Right kidney (tissue), 1 donor: ENCODE measurements around the gene NDUFV2.

Experiments used
- DNase-seq: peaks from one replicate; pipeline ENCODE4 v3.0.0-alpha.2; 2016

NDUFV2 gene

DNA sequence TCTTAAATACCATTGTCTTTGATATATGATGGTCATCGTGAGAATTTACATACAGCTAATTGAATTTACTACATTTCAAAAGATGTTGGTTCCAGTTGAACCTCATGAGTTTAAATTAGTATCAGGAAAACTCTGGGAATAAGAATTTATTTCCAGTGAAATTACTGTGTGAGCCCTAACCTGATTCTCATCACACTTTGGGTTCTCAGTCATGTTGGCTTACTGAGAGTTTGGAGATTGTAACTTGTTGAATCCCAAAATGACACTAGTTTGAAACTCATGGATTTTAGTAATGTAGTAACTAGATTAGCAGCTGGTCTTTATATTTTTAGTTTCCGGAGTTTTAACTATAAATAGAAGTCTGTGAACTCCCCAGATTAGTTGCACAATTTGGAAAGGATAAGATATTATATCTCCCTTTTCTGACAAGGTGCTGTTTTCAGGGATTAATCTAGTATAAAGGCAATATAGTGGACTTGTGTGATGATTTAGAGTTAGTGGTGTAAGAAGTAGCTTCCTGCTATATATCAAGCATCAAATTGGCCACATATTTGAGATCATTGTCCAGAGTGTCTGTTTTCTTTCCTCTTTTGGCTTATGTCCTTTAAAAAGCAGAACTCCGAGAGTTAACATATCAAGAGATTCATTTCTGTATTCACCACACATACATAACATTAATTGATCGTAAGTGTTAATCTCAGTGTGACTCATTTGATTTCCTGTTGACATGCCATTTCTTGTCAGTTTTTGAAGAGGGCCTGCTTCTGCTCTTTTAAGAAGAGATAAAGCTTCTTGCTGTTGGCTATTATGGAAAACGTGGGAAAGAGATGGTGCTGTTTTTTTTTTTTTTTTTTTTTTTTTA lies 15.7 kb downstream of the NDUFV2 start:
- DNase-seq = no peak

DNA sequence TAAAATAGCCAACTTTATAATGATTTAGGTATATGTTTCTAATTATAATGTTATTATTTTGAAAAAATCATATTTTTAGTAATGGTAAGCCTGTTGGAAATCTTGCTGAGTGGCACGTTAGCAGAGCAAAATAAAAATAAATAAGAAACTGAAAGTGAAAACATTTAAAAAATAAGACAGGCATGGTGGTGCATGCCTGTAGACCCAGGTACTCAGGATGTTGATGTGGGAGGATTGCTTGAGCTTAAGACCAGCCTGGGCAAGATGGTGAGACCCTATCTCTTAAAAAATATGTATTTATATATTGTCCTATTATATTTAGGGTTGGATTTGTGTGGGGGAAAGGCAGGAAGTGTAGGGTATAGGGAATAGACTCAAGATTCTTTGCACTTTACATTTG lies 18.3 kb downstream of the NDUFV2 start:
- no peak for DNase-seq

DNA sequence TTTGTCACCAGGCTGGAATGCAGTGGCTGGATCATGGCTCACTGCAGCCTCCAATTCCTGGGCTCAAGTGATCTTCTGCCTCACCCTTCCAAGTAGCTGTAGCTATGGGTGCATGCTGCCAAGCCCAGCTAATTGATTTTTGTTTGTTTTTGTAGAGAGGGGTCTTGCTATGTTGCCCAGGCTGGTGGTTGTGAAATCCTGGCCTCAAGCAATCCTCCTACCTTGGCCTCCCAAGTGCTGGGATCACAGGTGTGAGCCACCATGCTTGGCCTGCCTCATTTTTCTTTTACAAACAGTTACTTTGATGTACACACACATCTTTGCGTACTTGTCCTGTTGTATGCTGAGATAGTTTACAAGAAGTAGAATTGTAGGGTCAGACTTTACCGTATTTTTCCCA lies 21.0 kb downstream of the NDUFV2 start:
- DNase-seq = no peak

DNA sequence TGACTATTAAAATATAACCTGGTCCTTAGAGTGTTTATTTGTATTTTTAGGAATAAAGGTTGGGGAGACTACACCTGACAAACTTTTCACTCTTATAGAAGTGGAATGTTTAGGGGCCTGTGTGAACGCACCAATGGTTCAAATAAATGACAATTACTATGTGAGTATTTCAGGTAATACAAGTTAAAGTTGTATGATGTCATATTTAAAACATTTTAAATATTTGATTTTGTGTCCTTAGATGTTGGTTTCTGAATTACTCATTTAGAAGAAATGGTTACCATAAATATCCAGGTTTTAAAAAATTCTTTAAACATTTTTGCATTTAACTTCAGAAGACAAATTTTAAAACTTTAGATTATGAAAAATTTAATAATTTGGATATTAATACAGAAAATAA lies 22.3 kb downstream of the NDUFV2 start:
- no peak for DNase-seq

DNA sequence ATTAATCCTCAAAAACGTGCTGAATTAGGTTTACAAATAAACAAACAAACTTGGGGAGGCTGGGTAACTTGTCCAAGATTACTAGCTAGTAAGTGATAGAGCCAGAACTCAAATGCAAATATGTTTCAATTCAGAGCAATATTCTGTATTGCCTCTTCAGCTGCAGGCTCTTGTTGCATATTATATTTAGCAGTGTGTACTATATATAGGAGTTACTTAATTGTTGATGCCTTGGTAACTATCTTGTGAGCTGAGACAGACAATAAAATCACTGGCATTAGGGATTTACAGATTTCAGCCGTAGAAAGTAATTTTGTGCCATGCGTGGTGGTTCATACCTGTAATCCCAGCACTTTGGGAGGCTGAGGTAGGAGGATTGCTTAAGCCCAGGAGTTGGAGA lies 23.8 kb downstream of the NDUFV2 start:
- no peak for DNase-seq

DNA sequence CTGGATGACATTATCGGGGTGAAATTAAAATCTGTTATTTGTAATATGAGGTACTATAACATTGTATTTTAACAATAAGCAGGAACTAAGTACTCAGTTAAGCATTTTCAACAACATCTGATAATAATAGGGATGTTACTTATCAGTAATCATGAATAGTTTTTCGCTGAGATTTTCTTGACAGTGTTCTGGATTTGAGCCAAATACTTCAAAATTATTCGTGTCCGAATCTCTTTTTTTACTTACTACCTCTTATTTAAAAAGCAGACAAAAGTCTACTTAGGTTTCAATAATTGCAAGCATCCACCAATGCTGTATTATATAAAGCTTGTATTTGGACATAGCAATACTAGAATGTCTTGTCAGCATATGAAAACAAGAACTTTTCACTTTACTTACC lies 27.7 kb downstream of the NDUFV2 start:
- DNase-seq = no peak

DNA sequence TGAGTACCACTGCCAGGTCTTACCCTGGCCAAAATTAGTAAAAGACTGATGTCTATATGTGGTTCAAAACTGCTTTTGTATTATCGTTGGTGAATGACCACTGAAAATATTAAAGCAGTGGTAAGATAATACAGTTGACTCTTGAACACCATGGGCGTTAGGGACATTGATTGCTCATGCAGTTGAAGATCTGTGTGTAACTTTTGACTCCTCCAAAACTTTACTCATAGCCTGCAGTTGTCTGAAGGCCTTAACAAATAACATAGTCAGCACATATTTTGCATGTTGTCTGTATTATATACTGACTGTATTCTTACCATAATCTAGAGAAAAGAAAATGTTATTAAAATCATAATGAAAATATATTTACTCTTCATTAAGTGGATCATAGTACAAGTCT lies 28.3 kb downstream of the NDUFV2 start:
- no peak for DNase-seq

DNA sequence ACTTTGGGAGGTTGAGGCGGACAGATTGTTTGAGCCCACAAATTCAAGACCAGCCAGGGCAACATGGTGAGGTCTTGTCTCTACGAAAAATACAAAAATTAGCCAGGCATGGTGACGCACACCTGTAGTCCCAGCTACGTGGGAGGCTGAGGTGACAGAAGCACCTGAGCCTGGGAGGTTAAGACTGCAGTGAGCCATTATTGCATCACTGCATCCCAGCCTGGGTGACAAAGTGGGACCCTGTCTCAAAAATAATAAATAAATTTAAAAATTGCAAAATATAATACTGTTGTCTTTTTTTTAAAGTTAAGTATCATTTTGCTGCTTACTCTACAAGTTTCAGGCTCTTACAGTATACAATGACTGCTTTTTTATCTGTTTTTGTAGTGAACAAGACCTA lies 30.1 kb downstream of the NDUFV2 start:
- DNase-seq = no peak

DNA sequence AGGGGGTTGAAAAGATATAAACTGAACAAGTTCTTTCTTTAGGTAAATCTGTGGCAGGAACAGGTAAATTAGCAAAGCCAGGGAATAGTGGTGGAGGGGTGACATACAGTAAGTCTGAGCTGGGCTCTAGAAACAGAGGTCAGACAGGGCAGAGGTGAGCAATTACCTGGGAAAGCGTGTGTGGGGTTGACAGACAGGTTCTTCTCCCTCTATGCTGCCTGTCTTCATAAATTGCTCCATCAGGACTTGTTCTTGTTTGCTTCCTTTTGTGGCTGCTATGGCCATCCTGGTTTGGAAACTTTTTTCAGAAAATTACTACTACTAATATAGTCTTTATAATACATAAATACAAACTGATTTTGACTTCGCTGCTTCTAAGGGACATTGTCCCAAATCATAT lies 30.7 kb downstream of the NDUFV2 start:
- DNase-seq = no peak

DNA sequence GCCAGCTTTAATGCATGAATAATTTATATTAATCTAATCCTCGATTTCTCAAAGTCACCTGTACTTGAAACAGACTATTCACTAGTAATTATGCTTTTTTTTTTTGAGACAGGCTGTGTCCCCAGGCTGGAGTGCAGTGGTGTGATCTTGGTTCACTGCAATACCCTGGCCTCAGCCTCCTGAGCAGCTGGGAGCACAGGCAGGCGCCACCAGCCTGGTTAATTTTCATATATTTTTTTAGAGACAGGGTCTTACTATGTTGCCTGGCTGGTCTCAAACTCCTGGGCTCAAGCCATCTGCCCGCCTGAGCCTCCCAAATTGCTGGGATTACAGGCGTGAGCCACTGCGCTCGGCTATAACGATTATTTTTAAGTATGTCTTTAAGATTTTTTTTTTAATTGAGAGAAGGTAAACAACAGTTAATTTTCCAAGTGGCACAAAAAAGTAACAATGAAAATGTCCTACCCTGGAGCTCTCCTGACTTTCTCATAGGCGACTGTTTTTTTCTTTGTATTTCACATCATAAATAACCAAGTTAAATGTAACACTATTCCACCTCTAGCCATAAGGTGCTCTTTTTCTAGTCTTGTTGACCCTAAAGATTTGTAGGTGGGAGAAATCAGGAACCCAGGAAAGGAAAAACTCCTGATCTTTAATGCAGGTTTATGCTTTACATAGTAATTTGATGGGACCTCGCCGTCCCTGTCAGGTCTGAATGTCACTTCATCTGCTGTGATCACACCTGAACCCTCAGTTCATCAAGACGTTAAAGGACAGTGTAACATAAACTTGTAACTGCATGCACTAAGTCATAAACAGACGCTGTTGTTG lies 32.8 kb downstream of the NDUFV2 start:
- no peak for DNase-seq

DNA sequence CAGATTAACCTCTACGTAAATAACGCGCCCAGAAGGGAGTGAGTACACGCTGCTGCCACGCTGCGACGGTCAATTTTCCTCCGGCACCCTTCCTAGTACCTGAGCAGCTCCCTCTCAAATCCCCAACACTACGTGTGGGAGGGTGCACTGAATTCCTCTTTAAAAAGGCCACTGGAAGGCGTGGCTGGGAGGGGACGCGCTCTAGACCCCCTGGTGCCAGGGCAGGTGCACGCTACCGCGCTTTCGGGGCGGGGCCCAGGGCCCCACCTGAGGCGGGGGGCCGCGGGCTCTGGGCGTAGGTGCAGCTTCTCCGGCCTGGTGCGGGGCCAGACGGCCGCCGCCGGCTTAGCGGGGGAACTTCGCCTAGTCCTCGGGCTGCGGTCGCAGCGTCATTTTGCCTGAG lies 33.4 kb downstream of the NDUFV2 start:
- DNase-seq = no peak

DNA sequence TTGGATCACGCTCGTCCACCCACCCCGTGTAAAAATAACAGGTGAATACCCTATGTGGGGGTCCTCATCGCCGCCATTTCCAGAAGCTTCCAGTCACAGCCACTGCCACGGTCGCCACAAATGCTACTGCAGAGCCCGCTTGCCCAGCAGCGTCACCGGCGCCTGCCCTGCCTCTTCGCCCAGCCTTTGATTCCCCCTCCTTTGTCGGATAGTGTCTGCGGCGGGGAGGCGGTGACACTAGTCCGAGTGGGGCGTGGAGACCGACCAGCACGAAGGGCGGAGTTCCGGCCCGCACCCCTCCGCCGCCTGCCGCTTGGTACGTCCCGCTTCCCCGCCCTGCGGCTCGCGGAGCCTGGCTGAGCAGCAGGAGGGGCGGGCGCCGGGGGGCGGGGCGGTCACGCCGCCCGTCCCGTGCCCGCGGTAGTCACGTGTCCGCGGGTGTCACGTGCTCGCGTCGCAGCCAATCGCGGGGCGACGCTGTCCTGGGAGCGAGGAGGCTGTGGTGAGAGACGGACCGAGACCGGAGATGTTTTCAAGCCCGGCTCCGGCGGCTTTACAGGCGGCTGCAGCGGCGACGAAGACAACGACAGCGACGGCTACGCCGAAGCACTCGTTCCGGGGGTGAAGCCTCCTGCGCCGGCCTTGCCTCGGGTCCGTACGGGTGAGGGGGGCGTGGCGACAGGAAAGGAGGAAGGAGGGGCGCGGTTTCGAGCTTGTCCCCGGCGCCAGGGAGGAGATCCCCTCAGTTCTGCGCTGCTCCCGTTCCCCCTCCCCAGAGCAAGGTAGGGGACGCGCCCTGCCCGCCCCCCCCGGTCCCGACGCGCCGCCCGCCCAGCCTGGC lies 34.0 kb downstream of the NDUFV2 start, which contains the start of gene ANKRD12:
Gene ANKRD12, plus strand, starts transcription at position 467 of the 841 bp plus-strand sequence. CDS start 45,652 bp downstream, outside the sequence.
- DNase-seq = peak; percentile 100

DNA sequence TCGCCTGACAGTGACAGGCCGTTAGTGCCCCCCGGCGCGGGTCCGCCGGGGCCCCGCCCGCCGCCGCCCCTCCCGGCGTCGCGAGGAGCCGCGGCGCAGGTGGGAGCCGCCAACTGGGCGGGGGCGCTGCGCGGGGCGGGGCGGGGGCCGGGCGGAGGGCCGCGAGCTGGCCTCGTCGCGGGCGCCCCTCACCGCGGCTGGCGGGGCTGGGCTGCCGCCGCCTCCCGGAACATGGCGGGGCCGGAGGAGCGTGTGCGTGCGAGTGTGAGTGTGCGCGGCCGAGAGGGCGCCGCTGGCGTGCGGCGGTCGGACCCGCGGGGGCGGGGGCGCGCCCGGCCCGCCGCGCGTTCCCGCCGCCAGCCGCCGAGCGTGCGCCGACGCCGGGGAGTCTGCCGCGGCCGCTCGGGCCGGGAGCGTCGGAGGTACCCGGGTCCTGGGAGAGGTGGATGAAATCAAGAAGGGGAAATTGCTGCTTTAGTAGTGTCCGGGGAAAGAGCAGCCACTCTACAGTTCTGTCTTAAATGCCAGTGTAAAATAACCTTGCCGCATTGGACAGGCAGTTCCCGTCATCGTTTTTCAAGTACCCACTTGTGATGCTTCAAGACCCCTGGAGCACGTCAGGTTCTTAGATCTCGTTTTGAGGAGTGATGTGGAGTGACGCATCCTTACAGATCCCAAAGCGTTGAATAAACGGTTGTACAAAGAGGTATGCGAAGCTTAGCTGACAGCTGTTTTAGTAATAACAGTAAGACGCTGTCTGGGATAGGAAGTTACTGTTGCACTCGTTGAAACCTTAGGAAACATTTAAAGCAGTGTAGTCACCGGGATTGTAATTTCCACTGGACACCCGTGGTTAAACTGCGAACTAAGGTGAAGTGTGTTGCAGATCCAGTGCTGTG lies 34.9 kb downstream of the NDUFV2 start:
- peak; percentile 75 for DNase-seq

DNA sequence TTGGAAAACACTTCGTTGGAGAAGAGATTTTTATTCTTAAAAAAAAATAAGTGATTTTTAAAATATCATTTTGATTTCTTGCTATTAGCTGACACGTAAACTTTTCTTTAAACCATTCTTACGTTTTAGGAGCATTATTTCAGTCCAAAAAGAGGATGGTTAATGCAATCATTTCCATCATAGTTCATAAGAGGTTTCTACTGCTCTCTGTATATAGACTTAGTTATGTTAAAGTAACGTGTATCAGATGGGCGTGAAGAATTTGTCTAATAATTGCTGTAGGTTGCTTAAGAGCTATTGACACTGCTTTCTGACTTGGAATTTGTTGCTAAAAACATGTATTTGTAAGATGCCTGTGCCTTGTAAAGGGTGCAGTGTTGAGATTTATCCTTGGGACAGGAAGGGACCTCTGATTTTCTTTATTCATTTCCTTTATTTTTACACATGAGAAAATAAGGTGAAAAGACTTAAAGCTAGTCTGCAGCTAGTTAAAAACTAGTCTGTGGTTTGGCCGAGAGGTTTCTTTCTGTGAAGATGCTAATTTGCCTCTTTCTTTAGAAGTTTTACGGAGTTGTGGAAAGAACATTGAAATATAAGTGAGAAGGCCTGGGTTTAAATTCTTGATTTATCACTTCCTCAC lies 37.0 kb downstream of the NDUFV2 start:
- DNase-seq = no peak

DNA sequence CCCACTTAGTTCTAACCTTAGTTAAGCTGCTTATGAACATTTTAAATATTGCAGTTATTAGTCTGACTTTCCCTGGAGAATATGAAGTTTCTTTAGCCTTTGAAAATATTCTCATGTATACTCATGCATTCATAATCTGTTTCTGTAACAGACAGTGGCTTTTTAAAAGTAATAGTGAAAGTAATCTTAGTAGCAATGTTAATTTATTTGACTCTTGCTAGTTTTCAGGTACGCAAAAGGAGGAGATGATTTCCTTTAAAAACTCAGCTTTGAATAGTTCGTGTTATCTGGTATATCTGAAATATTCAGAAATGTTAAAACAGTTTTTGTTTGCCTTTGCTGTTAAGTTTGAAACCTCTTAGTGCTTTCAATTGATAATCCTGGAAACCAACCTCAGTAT lies 37.9 kb downstream of the NDUFV2 start:
- DNase-seq = no peak

DNA sequence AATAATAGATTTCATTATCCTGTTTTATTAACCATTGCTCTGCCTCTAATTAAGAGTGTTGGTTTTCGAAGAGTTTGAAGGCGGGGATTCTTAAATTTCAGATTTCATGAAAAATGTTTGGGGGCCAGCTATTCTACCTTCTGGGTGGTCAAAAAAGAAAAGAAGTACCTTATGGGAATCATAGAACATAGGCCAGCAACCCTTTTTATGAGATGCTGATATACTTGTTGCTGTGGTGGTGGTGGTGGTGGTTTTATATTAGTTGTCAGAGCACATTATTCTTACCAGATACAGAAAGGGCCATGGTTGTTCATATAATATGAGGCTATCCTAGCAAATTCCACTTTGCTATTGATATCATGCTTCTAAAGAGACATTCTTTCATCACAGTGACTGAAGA lies 38.5 kb downstream of the NDUFV2 start:
- no peak for DNase-seq

DNA sequence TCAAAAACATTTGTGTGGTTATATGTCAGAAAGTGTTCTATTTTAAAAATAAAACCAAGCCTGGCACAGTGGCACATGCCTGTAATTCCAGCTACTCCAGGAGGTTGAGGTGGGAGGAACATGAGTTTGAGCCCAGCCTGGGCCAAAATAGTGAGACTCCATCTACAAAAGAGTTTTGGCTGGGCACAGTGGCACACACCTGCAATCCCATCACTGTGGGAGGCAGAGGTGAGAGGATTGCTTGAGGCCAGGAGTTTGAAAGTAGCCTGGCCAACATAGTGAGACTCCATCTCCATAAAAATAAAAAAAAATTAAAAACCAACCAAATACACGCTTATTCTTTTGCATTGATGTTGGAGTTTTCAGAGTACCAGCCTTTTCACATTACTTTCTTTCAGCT lies 43.7 kb downstream of the NDUFV2 start:
- DNase-seq = no peak

DNA sequence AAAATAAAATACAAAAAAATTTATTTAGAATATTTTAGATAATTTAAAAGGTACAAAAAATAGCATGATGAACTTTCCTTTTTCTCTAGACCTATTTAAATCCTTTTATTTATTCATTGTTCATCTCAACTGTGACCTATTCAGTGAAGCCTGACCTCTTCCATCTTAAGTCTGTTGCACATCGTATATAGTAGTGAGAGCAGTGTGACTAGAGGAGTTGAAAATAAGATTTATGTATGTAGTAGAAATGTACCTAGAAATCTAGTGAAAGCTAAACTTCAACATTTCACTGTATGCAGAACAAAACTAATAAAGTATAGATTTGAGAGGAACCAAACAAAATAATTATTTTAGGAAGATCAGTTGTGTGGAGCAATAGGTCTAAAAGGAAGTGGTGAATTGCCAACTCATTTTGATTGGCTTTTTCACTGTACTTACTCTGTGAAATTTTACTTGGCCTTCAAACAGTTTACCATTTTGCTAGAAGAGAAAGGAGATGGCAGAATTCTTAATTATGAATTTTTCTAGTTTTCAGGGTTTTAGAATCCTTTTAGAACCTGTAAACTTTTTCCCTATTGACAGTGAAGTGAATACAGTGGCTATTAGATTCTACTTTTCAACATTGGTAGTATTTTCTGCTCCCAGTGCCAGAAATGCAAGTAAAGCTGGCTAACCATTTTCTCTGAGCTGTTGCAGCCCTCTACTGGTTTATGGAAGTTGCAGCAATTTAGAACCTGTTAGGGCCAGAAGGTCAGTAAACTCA lies 45.1 kb downstream of the NDUFV2 start:
- peak; percentile 16 for DNase-seq

DNA sequence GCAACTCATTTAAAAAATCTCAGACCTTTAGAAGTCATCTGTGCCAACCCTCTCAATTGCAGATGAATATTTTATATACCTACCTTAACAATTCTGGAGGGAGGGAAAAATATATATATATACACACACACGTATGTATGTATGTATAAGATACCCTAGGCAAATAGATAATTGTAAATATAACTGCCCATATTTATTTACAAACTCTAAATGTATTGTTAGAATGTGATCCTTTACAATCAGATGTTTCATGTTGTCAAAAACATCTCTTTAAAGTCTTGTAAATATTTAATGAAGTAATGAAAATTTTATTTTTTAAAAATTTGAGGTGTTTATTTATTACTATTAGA lies 45.7 kb downstream of the NDUFV2 start:
- DNase-seq = no peak

DNA sequence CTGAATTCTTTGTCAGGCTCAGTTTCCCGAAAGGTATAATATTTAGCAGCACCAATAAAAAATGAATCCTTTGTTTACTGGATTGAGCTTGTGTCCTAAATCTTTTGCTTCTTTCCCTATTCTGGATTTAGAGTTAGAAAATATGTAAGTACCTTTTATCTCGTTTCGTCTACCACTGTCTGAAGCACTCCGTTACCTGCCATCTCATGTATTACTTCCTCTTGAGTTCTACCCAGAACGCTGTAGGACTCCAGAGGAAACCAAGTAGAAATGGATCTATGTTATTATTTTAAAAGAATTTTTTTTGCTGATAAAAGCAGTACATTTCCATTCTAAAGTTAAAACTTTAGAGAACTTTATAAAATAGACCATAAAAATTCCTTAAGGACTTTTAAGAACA lies 47.6 kb downstream of the NDUFV2 start:
- DNase-seq = no peak
